Activated CD8-positive, alpha-beta memory T cell treated with anti-CD3 and anti-CD28 coated beads for 4 hours (primary cell): ENCODE data around the gene STAT3.
"Not testable (repeated sequence)": the region's sequence is repeated elsewhere in the genome, so short reads cannot be mapped to it uniquely, and the experiment has no call there.

ENCODE experiments used
- DNase-seq, 2 donors: peaks; one replicate each; pipeline ENCODE4 v3.0.0-alpha.2; 2020; ENCODE audit warnings: low read depth in 2 of 2

The STAT3 gene

GRCh38 chr17:42301022-42301421 is 87.2 kb downstream of the STAT3 start:
- no peak for DNase-seq

- DNase-seq = not testable (repeated sequence)
Observed at GRCh38 chr17:42299913-42300312, 88.3 kb downstream of the STAT3 start.

- DNase-seq = not testable (repeated sequence)
Observed at GRCh38 chr17:42299361-42299760, 88.9 kb downstream of the STAT3 start.

- DNase-seq = not testable (repeated sequence)
Observed at GRCh38 chr17:42297775-42298174, 90.5 kb downstream of the STAT3 start.

GRCh38 chr17:42296012-42296411 is 92.2 kb downstream of the STAT3 start:
- DNase-seq = no peak

GRCh38 chr17:42294469-42295398 is 93.5 kb downstream of the STAT3 start:
- DNase-seq = no peak

GRCh38 chr17:42291129-42291528 is 97.1 kb downstream of the STAT3 start:
- no peak for DNase-seq

GRCh38 chr17:42290577-42290976 is 97.7 kb downstream of the STAT3 start:
- no peak for DNase-seq

- peak; percentile 47 to 78 for DNase-seq
Observed at GRCh38 chr17:42289611-42290181, 98.5 kb downstream of the STAT3 start.

GRCh38 chr17:42288803-42289610 is 99.2 kb downstream of the STAT3 start:
- peak; percentile 30 to 56 for DNase-seq

- DNase-seq = peak; percentile 52 to 59
Observed at GRCh38 chr17:42287977-42288802, 100.1 kb downstream of the STAT3 start, which contains the start of gene STAT5A. Gene STAT5A, plus strand, starts transcription at chr17:42288498. Its CDS starts 914 bp downstream, at chr17:42289412.

GRCh38 chr17:42287305-42287976 is 100.8 kb downstream of the STAT3 start:
- DNase-seq = peak in 1 of 2 donors; percentile 39

- DNase-seq = no peak
Observed at GRCh38 chr17:42286411-42287221, 101.6 kb downstream of the STAT3 start.

GRCh38 chr17:42285346-42286050 is 102.7 kb downstream of the STAT3 start:
- no peak for DNase-seq

GRCh38 chr17:42284566-42284965 is 103.7 kb downstream of the STAT3 start:
- DNase-seq = no peak

GRCh38 chr17:42284024-42284369 is 104.2 kb downstream of the STAT3 start:
- no peak for DNase-seq

- no peak for DNase-seq
Observed at GRCh38 chr17:42283241-42284023, 104.8 kb downstream of the STAT3 start.

GRCh38 chr17:42282478-42283080 is 105.7 kb downstream of the STAT3 start:
- DNase-seq = no peak
